ENCODE results near the gene VLDLR.

VLDLR gene

DNA sequence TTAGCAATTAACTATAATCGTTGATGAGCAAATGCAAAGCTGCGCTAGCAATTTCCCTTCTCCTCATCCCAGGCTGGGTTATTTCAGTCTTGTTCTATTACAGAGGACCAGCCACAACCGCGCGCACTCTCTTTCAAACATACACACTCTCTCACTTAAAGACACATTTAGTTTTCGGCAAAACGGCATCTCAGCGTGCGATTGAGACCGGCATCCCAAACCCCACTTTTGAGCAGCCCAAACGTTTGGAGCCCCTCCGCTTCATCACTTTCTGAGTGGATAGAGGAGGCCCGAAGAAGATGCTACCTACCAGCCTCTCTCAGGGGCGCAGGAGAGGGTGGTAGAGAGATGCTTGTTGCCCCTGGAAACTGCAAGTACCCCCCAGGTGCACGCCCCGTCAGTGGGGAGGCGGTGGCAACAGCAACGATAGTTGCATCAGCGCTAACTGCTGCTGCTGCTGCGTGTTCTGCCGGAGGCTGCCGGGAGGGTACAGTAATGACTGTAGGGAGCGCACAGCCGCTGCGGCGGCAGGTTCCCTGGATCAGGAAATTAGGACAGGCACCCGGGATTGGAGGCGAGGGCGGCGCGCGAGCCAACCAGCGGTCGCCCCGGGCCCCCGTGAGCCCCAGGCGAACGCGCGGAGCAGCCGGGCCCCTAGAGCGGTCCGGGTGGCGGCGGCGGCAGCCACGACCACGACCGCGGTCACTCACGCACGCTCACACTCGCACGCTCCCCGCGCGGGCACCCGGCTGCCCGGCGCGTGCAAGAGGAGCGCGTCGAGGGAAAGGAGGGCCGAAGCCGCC lies 467 bp upstream of the VLDLR start:
- peak; percentile 47 to 62 for DNase-seq (ENCODE audit: low read depth in 2 of 2)

- DNase-seq (ENCODE audit: low read depth in 2 of 2): peak in 1 of 2 donors; percentile 3
These were observed 1.1 kb downstream of the VLDLR start for GRCh38 chr9:2622461-2623287.

GRCh38 chr9:2623288-2624050 lies 1.9 kb downstream of the VLDLR start:
- DNase-seq (ENCODE audit: low read depth in 2 of 2): no peak

DNA sequence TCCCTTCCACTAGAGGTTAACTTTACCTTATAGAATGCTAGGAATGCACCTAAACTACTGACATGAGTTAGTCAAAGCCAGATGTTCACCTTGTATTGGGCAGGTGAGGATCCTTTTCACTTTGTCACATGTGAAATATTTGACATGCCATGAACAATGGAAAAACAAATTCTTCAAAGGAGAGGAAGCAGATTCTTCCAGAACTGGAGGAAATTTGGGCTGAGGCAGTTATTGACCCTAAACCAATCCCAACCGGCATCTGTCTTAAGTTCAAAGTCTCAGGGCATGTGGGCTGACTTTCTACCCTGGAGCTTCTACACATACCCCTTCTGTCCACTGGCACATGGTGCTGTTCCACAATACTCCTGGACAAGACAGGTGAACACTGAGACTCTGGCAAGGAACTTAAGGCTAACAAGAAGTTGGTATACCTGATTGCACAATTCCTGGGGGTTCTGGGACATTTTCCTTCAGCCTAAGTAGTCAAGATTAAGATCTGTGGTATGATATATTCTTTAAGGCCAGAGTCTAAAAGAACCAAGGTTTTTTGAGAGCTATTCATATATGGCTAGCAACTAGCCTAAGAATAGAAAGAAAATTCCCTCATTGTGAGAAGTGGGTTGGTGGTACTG lies 2.6 kb downstream of the VLDLR start:
- DNase-seq (ENCODE audit: low read depth in 2 of 2): no peak

DNA sequence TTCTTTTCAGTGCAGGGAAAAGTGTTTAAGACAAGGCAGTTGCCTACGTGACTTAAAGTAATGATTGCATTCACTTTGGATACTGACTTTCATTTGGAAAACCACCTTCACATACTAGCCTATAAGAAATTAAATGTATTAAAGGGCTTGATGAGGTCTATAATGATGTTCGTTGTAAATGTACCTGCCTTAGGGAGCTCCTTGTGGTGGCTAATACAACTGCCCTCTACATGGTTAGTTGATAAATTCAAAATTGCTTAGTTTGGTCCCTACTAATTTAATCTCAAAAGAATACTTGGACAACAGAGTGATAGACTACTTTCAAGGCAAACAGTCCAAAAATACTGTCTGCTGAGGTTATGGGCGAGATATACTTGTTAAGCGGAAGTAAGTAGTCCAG lies 3.8 kb downstream of the VLDLR start:
- no peak for DNase-seq (ENCODE audit: low read depth in 2 of 2)

- DNase-seq (ENCODE audit: low read depth in 2 of 2): no peak
These were observed 7.3 kb downstream of the VLDLR start for GRCh38 chr9:2628919-2629318.

GRCh38 chr9:2630158-2630557 lies 8.6 kb downstream of the VLDLR start:
- no peak for DNase-seq (ENCODE audit: low read depth in 2 of 2)

GRCh38 chr9:2631263-2631662 lies 9.7 kb downstream of the VLDLR start:
- no peak for DNase-seq (ENCODE audit: low read depth in 2 of 2)

DNA sequence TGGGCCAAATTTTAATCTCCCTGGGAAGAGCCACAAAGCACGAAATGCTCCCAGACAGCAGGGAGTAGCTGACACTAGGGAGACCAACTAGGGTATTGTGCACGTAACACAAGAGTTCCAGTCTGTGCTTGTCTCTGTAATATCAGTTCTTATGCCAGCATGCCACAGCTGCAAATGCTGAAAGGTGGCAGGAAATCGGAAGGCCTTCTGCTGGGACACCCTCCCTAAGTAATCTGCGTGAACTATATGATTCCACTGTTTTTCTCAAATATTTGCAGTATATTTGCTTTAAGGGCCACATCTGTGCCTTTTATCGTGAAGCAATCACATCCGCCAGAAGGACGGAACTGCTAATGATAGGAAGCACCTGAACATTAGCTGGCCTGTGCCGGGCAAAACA lies 12.6 kb downstream of the VLDLR start:
- no peak for DNase-seq (ENCODE audit: low read depth in 2 of 2)

GRCh38 chr9:2634818-2635217 lies 13.2 kb downstream of the VLDLR start:
- DNase-seq (ENCODE audit: low read depth in 2 of 2): no peak

GRCh38 chr9:2635922-2636321 lies 14.3 kb downstream of the VLDLR start:
- DNase-seq (ENCODE audit: low read depth in 2 of 2): no peak

DNA sequence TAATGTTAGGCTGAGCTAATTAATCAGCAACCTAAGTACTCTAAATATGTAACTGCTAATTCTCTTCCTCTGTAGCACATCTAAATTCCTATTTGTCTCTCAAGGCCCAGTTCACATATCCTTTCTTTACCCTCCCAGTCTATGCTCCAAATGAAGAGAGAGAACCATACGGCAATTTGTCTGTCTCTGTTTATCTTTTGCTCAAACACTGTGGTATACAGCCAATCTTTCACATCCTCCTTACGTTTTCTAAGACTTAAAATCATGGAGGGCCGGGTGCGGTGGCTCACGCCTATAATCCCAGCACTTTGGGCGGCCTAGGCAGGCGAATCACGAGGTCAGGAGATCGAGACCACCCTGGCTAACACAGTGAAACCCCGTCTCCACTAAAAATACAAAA lies 15.8 kb downstream of the VLDLR start:
- DNase-seq (ENCODE audit: low read depth in 2 of 2): no peak

DNA sequence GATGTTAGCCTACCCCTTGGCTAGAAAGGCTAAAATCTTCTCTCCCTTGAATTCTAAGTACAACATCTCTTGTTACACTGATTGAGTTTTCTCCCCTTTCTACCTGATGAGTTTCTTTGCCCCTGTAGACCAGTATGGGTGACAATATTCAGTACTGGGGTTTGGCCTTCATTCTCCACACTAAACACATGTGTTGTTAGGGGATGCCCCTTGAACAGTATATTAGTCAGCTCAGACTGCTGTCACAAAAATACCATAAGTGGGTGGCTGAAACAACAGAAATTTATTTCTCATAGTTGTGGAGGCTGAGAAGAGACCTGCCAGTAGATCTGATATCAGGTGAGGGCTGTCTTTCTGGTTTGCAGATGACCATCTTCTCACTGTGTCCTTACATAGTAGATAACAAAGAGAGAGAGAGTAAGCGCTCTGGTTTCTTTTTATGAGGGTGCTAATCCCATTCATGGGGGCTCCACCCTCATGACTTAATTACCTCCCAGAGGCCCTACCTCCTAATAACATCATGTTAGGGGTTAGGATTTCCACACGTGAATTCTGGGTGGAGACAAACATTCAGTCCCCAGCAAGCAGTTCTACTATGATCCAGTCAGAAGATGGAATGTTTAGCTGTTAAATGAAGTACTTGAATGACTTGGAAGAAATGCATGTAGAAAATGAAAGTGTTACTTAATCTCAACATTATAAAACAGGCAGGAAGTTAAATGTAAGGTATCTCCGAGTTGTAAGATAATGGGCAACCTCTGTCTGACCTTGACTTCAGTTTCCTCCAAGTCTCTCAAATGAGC lies 17.5 kb downstream of the VLDLR start:
- no peak for DNase-seq (ENCODE audit: low read depth in 2 of 2)

- no peak for DNase-seq (ENCODE audit: low read depth in 2 of 2)
These were observed 18.2 kb downstream of the VLDLR start for GRCh38 chr9:2639786-2640185.

DNA sequence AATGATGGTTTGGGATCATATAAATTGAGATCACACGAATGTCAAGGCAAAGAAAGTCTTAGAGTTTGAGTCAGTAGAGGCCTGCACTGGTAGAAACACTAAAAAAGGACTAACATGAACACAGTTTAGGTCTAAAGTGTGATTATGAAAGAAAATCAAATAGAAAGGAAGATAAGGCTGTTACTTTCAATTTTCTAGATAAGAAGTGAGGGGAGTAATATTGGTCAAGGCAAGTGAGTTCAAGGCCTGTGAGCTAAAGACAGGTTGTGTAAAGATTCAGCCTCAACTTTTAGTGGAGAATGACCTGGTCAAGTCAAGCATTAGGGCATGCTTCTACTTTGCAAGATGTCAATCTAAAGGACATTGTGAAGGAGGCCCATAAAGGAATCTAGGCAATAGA lies 19.0 kb downstream of the VLDLR start:
- DNase-seq (ENCODE audit: low read depth in 2 of 2): no peak

DNA sequence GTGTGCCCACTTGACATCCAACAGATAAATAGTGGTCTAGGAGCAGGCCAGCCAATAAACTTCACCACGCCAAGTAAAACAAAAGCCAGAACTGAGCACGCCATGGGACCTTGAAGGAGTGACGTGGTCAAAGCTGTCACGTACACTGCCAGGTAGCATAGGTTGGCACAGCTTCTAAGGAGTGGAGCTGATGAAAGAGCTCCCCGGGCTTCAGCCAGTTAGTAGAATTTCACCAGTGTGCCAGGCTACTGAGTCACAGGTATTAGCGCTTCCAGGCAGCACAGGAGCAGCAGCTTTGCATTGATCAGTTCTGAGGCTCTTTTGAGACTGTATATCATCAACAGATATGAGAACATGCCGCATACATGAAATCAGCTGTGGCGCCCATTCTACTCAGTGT lies 19.4 kb downstream of the VLDLR start:
- DNase-seq (ENCODE audit: low read depth in 2 of 2): no peak

GRCh38 chr9:2642068-2642467 lies 20.5 kb downstream of the VLDLR start:
- no peak for DNase-seq (ENCODE audit: low read depth in 2 of 2)

DNA sequence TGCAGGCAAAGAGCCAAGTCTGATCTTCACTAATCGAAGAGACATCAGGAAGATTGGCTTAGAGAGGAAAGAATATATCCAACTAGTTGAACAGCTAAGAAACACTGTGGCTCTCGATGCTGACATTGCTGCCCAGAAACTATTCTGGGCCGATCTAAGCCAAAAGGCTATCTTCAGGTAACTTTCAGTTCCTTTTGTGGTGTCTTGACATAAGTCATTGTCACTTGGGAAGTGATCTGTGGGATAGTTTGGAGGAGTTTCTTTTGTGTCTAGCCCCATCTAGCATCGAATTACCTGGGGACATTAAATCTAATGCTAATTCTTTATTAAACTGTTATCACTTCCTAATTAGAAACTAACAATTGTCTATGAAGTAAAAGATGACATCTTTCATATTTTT lies 24.0 kb downstream of the VLDLR start:
- DNase-seq (ENCODE audit: low read depth in 2 of 2): no peak

DNA sequence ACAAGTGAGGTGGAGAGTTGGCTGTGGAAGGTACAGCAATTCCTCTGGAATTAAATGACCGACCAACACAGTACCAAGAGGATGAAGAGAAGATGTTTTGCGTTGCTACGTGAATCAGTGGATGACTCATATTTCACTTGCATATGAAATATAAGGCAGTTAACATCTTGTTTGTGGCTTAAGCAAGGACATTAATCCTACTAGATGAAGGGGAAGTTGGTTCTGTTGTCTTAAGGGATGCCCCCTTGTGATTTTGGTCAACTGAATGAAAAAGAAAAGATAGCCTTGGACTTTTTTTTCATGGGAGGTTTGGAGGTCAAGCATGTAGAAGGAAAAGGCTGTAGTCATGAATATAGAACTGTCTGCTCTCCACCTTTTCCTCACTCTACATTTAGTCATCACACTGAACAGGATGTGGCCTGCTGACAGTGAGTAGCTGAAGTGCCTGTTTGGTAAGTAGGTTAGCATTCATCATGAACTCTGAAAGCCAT lies 33.9 kb downstream of the VLDLR start:
- peak in 1 of 2 donors; percentile 24 for DNase-seq (ENCODE audit: low read depth in 2 of 2)

DNA sequence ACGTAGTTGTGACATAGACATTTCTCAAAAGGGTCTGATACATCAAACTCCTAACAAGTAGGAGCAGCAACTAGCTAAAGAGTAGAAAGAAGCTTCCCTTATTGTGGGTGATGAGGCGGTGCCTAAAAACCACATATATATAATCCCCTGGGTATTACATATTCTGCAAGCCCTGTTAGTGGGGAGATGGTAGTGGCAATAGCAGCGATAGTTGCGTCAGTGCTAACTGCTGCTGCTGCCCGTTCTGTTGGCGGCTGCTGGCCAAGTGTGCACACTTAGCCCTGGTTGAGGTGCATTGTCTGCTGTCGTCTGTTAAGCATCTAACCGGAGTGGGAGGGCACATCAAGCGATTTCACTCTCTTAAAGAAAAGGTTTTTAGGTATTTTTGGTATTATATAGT lies 35.8 kb downstream of the VLDLR start:
- DNase-seq (ENCODE audit: low read depth in 2 of 2): no peak

GRCh38 chr9:2662496-2662895 lies 40.9 kb downstream of the VLDLR start:
- DNase-seq (ENCODE audit: low read depth in 2 of 2): no peak
